GM15510 (cell line): ENCODE results near the gene CXCL8.

ENCODE experiments used
- POLR2A ChIP-seq: IDR thresholded peaks from 3 replicates; pipeline ENCODE4 v1.6.1; 2011; ENCODE audit warnings: borderline replicate concordance; ENCODE audit not compliant: insufficient read length; ENCODE audit errors: extremely low read depth

CXCL8 gene

DNA sequence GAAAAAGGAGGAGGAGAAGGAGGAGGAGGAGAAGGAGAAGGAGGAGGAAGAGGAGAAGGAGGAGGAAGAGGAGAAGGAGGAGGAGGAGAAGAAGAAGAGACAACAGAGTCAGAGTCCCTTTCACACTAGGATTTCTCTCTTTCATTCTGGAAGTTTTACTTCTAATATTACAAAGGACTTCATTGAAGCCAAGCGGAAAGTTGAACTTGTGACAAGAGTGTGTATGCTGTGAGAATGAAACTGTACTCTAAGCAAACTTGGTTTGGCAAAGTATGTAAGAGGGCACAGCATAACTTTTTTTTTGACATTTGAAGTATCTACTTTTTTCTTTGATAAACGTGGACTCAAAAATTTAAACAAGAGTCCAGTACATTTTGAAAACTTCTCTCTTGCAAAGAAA lies 48.0 kb downstream of the CXCL8 start:
- TF ChIP-seq POLR2A, result no peak
